GM18858 (cell line): ENCODE results near the gene PEMT.

Experiments used
- ATAC-seq: cut with Tn5 transposase; IDR thresholded peaks from one replicate; pipeline ENCODE4 v1.9.1; 2021; ENCODE audit not compliant: unreplicated experiment

Gene PEMT

DNA sequence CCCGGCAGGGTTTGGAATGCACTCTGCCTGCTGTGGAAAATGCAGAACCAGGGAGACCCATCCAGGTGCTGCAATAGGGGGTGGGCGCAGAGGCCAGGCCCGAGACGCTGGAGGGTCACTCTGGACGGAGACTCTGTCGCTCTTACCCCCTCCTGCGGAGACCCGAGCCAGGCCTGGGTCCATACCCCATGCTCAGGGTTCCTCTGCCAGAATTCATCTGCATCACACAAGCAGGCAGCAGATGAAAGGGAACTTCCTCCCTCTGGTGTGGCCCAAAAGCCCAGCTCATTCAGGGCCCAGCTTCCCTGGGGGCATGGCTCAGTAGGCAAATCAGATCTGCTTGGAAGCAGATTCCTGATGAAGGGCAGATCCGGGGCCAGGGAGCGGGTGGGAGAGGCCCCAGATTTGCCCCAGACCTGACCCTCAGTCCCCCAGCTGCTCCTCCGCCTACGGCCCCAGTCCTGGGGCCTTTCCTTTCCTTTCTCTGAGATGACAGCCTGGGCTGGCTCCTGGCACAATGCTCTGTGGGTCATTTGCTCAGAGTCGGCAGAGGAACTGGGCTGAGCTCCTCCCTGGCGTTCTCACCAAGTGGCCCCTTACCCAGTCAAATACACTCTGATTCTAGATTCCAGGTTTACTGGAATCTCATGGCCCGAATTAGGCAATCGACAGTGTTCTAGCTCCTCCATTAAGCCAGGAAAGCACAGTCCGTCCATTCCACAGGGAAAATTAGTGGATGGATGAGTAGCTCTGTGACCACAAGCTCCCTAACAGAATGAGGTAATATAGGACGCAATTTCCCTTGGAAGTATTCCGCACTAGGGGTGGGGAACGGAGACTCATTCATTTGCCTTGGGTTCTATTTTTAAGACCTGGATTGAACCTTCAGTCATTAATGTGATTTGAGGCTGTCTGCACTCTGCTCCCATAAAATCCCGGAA is 76.2 kb downstream of the PEMT start:
- ATAC-seq: no peak

DNA sequence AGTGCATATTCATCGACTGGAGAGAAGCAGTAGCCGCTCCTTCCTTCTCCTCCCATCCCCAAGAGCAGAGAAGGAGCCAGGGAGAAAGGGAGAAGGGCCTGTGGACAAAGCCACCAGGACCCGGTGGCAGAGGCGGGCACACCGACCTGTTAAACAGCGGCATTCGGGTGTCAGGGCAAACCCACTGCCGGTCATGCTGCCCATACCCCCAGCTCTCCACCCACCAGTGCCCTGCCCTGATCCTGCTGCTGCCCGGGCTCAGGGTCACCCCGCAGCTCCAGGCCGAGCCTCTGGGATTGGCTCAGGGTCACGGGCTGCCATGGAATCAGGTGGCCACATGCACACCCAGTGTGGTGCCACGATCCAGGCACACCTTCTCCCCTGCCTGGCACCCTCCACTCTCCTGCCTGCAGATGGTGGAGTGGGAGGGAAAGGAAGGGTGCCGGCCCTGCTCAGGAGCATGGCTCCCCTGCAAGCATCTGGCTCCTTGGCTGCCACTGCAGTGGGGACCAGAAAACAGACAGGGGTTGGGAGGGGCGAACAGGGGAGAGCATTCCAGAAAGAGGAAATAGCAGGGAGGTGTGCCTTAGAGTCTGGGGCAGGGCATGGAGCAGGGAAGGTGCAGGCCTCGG is 77.0 kb downstream of the PEMT start:
- ATAC-seq: no peak

DNA sequence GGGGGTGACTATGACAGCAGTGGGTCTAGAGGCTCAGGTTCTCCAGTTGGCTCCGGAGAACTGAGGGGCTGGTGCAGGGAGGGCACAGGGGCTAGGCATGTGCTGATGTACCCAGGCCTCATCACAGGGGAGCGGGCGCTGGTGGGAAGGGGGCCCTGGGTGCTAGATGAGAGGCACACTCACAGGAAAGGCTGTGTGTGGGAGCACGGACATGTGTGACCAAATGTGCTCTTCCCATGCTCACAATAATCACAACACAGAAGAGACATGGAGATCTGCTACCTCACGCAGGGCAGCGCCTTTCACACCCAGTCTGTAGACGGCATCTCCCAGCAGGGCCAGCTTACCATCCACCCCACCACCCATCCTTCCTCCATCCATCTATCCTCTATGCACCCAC is 77.9 kb downstream of the PEMT start:
- no peak for ATAC-seq

DNA sequence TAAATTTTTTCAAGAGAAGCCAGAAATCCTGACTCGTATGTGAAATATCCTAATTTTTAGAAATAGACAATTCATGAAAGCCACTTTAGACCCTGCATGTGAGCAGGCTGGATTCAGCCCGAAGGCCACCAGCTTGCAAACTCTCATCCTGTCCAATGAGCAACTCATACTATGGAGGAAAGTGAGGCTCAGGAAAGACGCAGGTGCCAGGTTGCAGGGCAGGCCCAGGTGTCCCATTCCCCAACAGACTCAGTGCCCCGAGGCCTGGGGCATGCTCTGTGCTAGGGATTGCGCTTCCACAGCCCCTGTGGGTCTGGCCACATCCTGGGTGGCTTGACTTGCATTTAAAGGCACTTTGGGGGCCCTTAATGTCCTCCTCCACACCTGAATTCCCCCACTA is 78.6 kb downstream of the PEMT start:
- no peak for ATAC-seq

DNA sequence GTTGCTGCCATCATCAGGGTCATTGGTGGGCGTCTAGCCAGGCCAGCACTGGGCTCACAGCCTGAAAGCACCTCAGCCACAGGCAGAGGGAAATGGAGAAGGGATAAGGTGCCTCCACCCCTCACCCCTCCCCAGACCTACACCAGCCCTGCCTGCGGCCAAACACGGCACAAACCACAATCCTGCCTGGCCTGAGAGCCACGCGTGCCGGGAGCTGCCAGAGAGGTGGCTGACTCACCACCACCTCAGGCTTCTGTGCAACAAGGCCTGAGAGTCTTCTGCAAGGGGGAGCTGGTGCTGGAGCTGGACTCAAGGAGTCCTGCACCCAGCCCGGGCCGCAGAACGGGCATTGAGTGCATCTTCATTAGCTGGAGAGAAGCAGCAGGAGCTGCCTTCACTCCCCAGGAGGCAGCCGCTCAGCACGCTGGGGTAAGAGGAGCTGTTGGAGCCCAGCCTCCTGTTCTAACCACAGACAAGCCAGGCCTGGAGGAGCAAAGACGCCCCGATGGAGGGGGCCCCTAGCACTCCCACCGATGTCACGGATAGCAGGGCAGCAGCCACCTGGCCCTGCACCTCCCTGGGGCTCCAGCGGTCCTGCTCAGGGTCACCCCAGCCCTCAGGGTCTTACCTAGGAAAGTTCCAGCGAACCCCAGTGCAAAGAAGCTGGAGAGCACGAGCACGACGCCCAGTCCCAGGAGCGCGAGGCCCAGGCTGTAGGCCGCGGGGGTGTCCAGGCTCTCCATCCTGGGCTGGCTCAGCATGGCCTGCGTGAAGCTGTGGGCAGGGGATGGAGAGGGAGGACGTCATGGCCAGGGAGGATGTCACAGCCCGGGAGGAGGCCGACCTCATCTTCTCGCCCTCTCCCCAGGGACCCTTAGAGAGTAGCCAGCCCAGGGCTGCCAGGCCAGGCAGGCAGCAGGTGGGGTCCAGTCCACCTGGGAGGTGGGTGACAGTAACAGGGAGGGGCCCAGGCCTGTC is 79.3 kb downstream of the PEMT start:
- ATAC-seq: no peak

DNA sequence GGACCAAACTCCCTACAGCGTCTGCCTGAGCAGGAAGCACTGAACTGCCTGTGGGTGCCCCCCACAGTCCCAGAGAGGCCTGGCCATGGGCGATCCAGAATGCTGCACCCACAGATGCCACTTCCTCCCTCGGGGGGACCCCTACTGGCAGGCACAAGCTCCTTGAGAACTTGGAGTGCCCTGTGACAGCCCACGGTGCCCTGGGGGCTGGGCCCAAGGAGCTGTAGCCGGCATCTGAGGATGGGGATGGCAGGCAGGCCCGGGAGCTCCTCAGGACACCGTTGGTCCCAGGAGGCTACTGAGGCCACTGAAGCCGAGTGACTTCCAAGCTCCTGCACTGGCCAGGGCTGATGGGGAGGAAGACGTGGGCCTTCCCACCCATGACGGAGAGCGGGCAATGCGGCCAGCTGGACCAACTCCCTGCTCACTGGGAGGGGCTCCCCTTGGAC is 80.2 kb downstream of the PEMT start:
- no peak for ATAC-seq

DNA sequence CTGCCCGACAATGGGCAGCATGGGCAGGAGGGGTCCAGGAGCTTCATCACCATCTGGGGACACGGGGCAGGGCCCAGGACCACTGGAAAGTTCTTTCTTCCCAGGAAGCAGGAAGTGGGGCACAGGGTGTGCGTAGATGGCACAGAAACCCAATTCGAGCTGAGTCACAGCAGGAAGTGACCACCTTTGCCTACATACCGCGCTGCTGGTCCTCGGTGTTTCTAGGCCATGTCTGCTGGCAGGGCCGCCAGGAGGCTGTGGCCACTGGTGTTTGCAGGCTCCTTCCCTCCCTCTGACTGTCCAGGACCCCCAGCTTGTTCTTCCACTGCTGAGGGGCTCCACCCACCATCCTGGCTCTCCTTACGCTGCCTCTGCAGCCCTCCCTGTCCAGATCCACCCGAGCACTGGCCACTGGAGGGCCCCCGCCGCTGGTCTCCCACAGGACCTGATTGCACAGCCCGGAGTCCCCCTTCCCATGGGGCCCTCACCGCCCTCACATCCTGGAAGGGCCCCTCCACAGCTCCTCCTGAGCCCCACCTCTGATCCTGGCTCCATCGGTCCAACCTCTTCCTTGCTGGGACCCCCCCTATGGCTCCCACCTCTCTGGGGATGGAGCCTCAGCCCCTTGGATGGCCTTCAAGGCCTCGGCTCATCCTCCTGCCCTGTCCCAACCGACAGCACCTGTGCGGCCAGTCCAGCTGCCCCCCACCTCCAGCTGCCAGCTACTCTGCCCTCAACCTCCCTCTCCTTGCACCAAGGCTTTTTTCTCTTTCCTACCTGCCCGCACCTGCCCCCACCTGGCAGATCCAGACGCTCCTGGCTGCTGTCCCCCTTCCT is 80.8 kb downstream of the PEMT start:
- ATAC-seq: no peak

DNA sequence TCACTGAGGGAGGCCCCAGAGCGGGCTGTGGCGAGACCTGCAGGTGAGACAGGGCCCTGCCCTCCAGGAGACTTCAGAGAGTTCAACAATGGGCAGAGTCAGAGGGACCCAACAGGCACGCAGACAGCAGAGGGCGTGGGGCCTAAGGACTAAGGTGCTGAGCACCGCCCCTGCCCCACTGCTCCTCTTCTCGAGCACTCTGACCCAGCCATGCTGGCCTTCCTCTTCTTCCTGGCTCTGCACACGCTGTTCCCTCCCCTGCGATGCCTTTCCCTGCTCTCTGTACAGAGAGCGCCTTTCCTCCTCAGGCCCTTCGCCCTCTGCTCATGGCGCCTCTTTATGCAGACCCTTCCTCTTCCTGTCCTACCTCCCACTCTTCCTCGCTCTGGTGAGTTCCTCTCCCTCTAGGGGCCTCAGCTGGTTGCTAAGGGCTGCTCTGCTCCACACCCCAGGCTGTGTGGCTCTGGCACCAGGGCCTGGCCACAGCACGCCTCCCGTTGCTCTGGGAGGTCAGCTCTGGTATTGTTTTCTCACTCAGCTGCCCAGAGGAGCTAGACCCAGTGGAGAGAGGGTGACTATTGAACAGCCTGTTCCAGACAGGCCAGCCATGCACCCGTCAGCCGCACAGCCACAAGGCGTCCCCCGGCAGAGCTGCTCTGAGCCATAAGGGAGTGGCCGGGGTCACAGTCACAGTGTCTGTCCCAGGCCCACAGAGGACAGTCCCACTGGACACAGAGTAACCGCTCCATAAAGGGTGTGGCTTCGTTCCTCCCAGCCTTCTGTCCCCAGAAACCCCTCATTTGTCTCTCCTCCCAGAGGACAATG is 81.7 kb downstream of the PEMT start:
- no peak for ATAC-seq

DNA sequence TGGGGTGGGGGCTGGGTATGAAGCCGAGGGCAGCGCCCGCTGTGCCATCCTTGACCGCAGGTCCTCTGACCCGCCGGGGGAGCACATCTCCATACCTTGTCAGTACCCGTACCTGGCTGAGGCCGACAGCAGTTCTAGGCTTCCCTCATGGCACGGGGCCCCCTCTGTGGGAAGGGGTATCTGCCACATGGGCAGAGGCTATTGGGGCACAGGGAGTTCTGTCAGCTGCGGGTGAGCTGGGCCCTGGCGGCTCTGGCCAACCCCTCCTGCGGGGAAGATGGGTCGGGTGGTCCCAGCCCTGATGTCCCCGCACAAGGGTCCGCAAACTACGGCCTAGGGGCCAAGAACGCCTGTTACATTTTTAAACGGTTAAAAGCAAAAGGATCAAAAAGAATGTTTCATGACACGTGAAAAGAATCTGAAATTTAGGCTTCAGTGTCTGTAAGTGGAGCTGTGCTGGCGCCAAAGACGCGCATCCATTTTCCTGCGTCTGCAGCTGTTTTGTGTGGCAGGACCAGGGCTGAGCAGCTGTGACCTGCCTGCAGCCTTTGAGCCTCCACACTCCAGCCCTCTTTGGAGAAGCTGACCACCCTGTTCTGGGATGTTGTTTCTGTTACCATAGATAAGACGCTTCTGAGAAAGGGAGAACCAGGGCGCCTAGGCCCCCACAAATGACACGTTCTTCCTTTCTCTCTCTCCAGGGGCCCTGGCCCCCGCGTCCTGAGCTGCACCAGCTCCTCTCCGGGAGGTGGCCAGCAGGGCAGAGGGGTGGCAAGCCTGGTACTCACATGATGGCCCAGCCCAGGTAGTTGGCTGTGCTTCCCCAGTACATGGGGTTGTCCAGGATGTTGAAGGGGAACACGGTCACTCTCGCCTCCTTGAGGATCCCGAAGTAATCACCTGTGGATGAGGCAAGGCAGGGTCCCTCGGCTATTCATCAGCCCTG is 82.6 kb downstream of the PEMT start:
- ATAC-seq: no peak

DNA sequence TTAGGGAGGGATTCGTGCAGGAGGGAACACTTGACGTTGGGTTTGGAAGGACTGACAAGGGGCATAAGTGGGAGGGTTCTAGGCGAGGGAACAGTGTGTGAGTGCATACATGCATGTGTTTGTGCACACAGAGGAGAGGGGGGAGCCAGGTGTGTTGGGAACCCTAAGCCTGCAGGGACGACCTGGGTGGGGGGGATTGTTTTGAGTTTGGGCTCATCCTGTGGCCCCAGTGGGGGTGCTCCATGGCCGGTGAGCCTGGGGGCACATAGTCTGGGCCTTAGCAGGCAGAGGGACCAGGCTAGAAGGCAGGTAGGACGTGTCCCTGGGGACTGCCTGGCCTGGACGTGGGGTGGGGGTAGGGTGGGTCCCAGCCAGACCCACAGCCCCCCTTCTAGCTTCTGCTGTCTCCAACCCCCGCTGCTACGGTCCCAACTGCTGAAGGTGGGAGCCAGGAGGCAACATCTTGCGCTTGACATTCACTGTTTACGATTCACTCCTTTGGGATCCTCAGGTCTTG is 83.4 kb downstream of the PEMT start:
- ATAC-seq: no peak

DNA sequence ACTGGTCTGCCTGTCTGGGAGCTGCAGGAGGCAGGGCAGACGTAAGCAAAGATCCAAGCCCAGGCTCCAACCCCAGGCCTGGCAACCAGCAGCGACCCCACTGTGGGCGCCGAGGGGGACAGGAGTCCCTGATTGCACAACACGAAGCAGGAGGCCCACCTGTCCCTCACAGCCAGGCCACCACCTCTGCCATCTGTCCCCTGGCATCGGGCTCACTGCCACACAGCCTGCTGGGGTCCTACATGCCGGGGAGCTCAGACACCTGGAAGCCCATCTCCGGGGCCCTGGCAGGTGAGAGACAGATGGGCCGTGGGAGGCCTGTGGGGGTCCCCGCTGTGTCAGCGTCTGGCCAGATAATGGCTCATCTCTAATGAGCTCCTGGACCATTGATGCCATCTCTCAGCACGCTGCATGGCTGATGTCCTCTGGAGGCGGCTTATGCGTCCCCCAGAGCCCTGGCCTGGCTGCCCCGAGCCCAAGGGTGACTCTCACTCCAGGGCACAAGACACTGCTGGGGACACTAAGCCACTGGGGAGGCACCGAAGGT is 84.0 kb downstream of the PEMT start:
- ATAC-seq: no peak

DNA sequence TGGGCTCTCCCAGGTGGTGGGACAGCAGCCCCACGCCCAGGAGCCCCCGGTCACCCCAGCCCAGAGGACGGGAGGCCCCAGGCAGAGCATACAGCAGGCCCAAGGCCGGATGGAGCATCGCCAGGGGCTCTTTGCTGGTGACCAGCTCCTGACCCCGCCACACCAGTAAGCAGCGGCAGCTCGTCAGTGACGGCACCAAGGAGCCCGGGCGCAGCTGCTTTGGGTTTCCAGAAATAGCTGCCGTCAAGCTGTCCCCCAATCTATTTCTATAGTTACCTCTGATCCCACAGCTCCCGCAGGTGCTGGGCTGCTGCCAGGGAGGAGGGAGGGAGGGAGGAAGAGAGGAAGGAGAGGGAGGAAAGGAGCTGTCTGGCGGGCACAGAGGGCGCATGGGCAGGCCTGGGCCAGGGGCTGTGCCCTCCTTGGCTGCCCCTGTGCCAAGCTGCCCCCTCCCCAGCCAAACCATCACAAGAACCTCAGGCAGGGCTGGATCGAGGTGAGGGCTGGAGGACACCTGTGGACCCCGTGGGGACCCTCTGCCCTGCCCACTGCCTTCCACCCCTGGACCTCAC is 84.5 kb downstream of the PEMT start:
- ATAC-seq: no peak

DNA sequence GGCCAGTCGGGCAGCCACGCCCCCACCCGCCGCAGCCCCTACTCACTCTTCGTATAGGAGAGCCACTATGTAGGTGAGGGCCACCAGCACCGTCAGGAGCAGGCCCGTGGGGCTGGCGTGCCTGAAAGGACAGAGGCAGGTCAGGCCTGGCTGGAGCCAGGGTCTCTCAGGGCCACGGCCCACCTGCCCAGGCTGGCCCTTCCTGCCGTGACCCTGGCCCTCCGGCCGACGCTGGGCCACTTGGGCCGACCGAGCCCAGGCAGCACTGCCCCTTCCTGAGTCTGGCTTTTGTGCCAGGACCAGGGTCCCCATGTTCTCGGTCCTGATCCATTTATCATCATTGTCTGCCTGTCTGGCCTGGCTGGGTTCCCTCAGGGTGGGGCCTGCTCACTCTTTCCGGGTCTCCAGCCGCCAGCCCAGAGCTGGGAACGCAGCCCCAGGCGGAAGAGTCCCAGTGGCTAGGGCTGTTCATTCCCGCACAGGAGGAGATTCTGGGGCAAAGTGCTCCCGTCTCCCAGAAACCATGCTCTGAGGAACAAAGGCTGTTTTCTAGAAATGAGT is 85.2 kb downstream of the PEMT start:
- no peak for ATAC-seq

DNA sequence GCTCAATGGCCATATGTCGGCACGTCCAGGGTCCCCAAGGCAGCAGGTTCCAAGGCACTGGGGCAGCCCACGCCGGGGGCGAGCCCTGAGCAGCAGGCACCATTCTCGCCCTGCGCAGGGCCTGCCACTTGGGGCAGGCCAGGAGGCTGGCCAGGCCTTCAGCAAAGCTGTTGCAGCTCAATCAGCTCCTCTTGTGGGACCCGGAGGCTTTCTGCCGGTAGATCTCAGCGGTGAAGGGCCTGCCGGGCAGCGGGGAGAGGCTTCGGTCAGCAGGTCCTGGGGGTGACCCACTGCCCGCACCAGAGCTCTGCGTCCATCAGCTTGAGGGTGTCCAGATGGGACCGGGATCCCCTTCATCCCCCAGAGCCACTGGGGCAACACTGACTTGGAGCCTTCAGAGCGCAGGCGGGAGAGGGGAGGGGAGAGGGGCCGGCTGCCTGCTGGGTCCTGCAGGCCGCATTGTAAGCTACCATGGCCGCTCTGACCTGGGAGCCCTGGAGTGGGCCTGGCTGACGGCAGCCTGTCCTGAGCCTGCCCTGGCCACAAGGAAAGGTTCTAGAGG is 85.8 kb downstream of the PEMT start:
- ATAC-seq: no peak

DNA sequence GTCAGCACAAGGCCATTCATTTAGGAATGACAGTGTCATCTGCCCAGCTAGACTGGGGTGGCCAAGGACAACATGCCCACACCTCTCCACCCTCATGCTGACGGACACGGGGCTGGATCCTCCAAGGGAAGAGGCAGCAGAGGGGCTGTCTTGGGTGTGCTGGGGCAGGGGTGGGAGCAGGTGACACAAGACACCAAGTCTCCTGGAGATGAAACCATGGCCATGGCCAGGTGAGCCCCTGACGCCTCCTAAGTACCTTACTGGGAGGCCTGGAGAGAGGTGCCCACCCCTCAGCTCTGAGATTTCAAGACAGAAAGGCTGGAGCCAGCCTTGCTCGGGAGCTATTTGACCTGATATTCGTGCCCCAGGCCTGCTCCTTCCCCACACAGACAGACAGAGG is 86.4 kb downstream of the PEMT start:
- ATAC-seq: no peak

DNA sequence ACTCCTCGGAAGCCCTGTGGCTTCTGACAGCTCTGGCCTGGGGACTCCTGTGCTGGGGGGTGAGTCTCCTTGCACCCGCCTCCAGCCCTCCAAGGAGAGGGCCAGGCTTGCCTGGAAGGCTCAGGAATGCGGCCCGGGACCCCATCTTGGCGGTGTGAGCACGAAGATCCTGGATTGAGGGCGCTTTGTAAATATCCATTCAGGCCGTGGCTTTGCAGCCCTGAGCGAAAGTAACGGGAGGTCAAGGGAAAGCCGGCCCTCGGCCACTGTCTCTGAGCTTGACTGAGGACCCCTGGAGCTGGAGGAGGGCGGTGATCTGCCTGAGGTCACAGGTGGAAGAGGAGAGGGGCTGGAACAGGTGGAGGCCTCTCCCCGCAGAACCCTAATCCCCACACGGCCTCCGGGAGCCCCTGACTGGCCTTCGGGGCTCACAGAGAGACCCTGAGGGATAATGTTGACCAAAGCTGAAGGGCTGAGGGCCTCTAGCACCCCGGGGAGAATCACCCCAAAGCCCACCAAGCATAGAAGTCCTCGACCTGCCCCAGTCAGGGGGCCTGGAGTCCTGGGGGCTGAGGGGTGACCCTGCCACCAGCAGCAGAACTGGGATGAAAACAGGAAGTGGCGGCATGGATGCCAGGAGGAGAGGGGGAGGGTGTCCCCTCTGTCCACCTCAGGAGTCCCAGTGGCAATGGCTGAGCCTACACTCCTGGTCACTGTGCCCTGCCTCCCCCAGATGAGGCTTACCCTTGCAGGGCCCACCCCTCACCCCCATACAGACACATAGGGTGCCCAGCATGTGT is 87.0 kb downstream of the PEMT start:
- ATAC-seq: no peak
